GM19438 (cell line): ENCODE results near the gene MAPK9.

Experiments
- ATAC-seq: cut with Tn5 transposase; IDR thresholded peaks from one replicate; pipeline ENCODE4 v1.9.1; 2021; ENCODE audit warnings: low read depth; ENCODE audit not compliant: unreplicated experiment

The MAPK9 gene

DNA sequence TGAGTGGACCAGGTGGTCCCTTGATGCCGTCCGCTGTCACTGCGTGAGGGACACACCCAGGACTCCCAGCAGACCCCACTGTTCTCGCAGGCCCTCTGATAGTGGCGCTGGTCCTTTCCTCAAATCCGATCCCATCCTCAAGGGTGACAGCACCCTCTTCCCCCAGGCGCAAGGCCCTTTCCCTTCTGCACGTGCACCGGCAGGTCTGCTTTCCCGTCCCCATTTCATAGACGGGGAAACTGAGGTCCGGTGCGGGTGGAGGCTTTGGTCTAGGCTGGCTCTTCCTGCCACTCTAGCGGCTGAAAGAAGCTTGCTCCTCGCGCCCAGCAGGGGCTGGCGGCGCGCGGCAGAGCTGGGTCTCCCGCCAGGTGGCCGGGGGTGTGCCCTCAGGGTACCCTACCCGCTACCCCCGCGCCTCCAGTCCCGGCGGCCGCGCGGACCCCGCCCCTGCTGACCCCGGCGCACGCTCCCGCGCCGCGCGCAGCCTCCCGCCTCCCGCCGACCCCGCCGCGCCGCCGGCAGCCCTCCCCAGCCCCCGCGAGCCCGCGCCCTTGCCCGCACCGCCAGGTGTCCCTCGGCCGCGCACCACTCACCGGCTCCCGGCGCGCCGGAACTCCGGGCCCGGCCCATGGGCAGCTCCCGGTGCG lies 83.3 kb downstream of the MAPK9 start:
- no peak for ATAC-seq

- ATAC-seq: no peak
Observed at GRCh38 chr5:180208038-180208434, 83.8 kb downstream of the MAPK9 start.

DNA sequence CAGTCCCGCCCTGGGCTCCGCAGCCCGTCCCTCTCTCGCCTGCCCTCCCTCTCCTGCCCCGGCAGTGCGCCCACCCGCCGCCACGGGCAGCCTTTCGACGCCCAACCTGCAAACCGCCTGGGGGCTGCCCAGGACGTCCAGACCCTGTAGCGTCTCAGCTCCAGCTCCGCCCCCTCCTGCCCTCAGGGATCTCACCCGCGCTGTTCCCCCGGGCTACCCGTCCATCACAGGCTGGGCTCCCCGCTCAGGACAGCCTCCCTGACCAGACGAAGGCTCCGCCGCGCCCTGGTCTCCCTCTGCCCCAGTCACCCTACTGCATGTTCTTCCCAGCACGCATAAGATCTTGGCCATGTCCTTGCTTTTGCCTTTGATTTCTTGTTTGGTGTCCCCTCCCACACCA lies 84.3 kb downstream of the MAPK9 start:
- ATAC-seq: no peak

GRCh38 chr5:180206993-180207392 lies 84.9 kb downstream of the MAPK9 start:
- ATAC-seq: no peak

- no peak for ATAC-seq
Observed at GRCh38 chr5:180205916-180206315, 86.0 kb downstream of the MAPK9 start.

DNA sequence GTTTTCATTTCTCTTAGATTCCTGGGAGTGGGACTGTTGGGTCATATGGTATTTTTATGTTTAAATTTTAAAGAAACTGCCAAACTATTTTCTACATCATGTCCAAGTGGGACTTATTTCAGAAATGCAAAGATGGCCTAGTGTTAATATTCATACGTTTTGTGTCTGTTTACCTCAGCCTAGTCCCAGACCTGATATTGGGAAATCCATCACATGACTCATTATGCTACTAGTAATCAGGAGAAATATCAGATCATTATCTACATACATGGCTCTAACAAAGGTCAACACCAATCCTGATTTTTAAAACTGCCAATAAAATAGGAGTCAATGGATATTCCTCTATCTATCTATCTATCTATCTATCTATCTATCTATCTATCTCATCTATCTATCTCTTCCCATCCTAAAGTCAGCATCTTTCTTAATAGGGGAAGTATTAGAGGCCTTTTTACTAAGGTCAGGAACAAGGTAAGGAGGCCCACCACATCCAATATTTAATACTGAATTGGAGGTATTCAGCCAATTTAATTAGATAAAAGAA lies 87.5 kb downstream of the MAPK9 start:
- no peak for ATAC-seq

- ATAC-seq: no peak
Observed at GRCh38 chr5:180202939-180203573, 88.8 kb downstream of the MAPK9 start.

- ATAC-seq: no peak
Observed at GRCh38 chr5:180201051-180201987, 90.6 kb downstream of the MAPK9 start.

GRCh38 chr5:180199390-180199789 lies 92.5 kb downstream of the MAPK9 start:
- ATAC-seq: no peak

DNA sequence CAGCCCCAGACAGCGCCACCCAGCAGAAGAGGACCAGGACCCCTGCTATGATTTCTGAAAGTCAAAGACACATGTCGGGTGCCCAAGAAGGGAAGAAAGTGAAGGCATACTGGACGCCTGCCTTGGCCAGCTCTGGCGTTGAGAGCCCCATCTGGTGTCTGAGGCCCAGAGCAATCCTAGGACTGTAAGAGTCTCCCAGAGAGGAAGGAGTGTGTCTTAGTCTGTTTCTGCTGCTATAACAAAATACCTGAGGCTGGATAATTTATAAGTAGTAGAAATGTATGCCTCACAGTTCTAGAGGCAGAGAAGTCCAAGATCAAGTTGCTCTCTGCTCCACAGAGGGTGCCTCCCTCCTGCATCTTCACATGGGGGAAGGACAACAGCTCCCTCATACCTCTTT lies 93.7 kb downstream of the MAPK9 start:
- ATAC-seq: no peak

DNA sequence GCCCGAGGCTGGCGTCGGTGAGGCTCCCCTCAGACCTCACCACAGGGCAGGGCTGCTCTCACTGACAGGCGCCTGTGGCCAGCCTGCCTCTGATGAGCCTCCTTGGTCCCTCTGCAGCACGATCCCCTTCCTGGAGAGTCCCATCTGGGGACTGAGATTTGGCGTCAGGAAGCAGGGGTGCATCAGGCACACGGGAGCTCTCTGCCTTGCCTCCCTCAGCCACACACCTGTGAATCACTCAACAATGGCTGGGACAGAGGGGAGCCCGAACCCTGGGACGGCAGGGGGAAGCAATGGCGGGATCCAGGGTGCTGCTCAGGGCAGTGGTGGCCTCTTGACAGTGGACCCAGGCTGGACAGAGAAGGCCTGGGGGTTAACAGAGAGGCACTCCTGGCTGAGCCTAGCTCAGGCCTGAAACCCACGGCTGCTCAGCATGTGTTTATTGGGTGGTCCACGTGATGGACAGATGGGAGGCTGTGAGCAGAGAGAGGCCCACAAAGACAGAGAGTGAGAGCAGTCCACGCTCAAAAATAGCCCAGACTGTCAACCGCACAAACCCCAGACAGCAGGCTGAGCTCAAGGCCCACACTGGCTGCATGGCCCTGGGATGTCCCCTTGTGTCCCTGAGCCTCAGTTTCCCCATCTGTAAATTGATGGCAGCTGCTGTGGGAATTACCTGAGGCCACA lies 94.7 kb downstream of the MAPK9 start:
- ATAC-seq: no peak

DNA sequence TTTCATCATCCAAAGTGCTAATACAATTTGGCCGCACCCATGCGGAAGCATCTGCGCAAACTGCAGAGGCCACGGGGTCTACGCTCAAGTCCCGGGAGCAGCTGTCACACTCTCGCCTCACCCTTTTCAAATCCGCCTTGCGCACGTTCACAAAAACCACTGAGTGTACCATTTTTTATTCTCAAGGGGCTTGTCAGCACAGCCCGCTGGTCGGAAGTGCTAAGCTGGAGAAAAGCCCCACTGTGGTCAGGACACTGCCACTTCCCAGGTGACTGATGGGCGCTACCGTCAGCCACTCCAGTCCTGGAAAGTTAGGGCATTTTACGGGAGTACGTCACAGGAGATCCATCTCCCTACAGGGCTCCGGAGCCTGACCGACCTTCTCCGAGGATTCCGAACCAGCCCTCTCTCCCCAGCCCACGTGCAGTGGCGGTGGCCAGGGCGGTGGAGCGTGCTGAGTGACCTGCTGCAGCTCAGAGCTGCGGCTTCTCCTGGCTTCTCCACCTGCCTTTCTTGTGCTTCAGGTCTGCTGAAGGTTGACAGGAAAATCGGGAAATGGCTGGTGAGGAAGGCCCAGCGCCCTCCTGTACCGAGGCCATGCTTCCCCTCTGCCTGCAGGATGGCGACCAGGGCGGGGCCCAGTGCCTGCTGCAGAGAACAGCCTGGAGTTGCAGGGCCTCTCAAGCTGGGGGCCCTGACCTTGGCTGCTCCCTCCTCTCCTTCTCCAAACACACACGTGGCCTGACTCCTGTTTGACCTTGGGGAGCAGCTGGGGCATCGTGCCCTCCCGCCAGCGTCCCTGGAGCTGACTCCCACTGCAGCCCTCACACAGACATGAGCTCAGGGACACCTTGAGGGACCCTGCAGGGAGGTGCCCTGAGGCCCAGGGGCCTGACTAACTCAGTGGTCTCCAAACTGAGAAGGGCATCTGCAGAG lies 97.2 kb downstream of the MAPK9 start:
- ATAC-seq: no peak

GRCh38 chr5:180193749-180194375 lies 98.0 kb downstream of the MAPK9 start:
- no peak for ATAC-seq

DNA sequence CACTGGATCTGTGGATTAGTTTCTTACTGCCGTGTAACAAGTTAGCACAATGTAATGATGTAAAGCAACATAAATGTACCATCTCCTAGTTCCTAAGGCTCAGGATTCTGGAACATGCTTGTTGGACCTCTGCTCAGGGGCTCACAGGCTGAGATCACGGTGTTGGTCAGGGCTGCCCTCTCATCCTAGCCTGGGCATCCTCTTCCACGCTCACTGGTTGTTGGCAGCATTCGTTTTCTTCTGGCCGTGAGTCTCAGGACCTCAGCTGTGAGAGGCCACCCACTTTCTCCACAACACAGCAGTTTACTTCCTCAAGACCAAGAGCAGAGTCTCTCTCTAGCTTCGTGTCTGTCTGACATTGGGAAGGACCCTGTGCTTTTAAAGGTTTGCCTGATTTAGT lies 100.2 kb downstream of the MAPK9 start:
- ATAC-seq: no peak

DNA sequence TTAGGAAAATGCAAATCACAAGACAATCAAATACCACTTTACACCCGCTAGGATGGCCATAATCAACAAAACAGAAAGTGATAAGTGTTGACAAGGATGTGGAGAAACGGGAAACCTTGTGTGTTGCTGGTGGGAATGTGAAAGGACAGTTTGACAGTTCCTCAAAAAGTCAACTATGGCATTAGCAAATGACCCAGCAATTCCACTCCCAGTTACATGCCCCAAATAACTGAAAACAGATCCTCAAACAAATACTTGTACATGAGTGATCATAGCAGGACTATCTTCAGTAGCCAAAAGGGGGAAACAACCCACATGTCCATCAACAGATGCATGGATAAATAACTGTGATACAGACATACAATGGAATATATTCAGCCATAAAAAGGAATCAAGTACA lies 104.1 kb downstream of the MAPK9 start:
- no peak for ATAC-seq
